Iris pigment epithelial cell (primary cell): Measurements from ENCODE around the gene SEC24A.
A peak's percentile ranks its signal among the peaks of the same experiment; 100 is the strongest.
"Not testable (repeated sequence)": the region's sequence is repeated elsewhere in the genome, so short reads cannot be mapped to it uniquely, and the experiment has no call there.

ENCODE experiments used
- DNase-seq: peaks from one replicate; pipeline ENCODE4 v3.0.0-alpha.2; 2011; ENCODE audit warnings: low read depth

Gene SEC24A

DNA sequence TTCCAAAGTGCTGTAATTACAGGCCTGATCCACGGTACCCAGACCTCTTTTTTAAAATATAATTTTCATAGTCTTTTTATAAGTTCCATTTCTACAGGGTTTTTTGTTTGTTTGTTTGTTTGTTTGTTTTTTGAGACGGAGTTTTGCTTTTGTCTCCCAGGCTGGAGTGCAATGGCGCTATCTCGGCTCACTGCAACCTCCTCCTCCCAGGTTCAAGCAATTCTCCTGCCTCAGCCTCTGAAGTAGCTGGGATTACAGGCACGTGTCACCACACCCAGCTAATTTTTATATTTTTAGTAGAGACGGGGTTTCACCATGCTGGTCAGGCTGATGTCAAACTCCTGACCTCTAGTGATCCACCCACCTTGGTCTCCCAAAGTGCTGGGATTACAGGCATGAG is 2.1 kb downstream of the SEC24A start:
- DNase-seq = not testable (repeated sequence)

DNA sequence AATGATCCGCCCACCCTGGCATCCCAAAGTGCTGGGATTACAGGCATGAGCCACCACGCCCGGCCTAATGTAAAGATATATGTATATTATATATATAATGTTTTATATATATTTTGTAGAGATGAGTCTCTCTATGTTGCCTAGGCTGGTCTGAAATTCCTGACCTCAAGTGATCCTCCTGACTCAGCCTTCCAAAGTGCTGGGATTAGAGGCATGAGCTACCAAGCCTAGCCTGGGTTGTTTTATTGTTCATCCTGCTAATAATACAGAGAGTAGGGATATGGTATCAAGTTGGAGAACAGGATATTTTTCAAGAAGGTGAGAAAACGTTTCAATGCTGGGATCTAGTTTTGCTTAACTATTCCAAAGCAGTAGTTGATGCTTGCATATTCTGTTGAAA is 2.9 kb downstream of the SEC24A start:
- peak; percentile 24 for DNase-seq

DNA sequence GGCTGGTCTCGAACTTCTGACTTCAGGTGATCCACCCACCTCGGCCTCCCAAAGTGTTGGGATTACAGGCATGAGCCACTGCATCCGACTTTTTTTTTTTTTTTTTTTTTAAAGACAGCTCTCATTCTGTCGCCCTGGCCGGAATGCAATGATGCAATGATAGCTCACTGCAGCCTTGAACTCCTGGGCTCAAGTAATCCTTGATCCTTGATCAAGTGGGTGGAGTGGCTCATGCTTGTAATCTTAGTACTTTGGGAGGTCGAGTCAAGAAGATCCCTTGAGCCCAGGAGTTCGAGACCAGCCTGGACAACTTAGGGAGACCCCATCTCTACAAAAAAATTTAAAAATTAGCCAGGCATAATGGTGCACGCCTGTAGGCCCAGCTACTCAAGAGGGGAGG is 8.1 kb downstream of the SEC24A start:
- DNase-seq = peak; percentile 28

DNA sequence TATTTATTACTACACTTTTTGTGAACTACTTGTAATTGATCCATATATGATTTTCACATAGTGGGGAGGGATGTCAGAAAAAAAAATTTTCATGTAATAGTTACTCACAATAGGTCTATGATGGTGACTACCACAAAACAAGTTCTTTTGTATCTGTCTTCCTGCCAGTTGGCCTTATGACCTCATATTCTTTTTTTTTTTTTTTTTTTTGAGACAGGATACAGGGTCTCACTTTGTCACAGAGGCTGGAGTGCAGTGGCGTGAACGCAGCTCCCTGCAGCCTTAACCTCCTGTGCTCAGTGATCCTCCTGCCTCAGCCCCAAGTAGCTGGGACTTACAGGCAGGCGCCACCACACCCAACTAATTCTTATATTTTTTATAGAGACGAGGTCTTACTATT is 10.9 kb downstream of the SEC24A start:
- no peak for DNase-seq

DNA sequence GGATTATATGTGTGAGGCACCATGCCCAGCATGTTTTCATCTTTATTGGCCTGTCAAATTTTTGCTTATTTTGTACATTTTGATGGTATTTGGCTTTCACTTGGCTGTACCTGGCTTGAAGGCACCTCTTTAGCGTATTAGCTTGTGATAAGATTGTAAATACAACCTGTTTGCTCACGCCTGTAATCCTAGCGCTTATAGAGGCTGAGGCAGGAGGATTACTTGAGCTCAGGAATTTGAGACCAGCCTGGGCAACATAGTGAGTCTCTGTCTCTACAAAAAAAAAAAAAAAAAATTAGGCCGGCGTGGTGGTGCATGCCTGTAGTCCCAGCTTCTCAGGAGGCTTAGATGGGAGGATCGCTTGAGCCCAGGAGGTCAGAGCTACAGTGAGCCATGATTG is 11.3 kb downstream of the SEC24A start:
- no peak for DNase-seq

DNA sequence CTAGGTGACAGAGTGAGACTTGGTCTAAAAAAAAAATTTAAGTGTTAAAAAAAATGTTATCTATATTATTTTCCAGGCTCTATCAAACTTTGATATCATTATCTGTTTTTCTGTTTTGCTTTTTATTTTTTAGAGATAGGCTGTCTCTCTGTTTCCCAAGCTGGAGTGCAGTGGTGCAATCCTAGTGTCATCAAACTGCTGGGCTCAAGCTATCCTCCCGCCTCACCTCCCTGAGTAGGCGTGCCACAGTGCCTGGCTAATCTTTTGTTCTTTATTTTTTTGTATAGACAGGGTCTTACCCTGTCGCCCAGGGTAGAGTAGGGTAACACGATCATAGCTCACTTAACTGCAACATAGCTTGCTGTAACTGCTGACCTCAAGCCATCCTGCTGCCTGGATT is 14.4 kb downstream of the SEC24A start:
- no peak for DNase-seq

DNA sequence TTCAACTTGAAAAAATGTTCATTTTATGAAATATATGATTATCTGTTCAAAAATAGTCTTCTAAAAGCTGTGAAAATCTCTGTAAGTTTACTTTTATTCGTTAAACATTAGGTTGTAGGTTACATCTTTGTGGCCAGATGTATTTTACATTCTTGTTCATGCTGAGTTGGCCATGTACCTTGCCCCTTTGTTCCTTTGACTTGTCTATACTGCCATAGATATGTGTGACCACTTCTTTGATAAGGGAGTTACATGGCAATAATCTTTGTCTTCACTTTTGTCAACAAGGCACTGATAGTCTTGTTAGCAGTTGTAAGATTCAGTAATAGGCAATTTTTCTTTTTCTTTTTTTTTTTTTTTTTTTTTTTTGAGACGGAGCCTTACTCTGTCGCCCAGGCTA is 15.9 kb downstream of the SEC24A start:
- no peak for DNase-seq

DNA sequence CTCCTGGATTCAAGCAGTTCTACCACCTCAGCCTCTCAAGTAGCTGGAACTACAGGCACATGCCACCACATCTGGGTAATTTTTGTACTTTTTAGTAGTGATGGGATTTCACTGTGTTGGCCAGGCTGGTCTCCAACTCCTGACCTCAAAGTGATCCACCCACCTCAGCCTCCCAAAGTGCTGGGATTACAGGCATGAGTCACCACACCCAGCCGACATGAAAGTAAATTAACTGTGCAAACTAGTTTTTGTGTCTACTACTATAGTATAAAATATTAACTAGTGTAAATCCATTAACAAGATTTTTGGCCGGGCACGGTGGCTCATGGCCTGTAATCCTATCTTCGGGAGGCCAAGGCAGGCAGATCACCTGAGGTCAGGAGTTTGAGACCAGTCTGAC is 25.0 kb downstream of the SEC24A start:
- peak; percentile 51 for DNase-seq

DNA sequence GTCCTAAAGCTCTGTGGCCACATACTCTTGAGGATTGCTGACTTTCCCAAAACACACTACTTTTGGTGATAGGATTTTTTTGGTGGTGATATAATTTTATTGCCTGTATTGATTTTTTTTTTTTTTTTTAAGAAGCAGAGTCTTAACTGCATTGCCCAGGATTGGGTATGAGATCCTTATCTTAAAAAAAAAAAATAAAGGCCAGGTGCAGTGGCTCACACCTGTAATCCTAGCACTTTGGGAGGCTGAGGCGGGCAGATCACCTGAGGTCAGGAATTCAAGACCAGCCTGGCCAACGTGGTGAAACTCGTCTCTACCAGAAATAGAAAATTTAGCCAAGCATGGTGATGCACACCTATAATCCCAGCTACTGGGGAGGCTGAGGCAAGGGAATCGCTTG is 28.8 kb downstream of the SEC24A start:
- DNase-seq = not testable (repeated sequence)

DNA sequence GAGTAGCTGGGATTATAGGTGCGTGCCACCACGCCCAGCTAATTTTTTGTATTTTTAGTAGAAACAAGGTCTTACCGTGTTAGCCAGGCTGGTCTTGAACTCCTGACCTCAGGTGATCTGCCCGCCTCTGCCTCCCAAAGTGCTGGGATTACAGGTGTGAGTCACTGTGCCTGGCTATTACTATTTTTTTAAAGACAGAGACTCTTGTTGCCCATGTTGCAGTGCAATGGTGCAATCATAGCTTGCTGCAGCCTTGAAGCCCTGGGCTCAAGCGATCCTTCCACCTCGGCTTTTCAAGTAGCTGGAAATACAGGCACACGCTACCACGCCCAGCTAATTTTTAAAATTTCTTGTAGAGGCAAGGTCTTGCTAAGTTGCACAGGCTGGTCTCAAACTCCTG is 41.6 kb downstream of the SEC24A start:
- not testable (repeated sequence) for DNase-seq

DNA sequence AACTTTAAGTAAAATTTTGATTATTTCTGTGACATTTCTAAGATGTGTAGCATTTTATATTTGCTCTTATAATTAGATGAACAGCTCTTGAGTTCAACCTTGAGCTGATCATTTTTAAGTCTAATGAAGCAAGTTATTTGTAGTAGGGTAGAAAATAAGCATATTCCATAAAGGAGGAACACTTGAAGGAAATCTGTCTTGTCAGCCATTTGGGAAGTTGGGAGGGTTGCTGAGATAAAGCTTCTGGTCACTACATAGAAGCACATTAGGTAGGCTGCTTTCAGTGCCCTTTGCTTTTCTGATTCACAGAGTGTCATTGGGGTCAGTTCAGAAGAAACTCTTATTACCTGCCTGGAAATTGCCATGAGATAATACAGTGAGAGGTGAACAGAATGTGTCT is 44.1 kb downstream of the SEC24A start:
- DNase-seq = no peak

DNA sequence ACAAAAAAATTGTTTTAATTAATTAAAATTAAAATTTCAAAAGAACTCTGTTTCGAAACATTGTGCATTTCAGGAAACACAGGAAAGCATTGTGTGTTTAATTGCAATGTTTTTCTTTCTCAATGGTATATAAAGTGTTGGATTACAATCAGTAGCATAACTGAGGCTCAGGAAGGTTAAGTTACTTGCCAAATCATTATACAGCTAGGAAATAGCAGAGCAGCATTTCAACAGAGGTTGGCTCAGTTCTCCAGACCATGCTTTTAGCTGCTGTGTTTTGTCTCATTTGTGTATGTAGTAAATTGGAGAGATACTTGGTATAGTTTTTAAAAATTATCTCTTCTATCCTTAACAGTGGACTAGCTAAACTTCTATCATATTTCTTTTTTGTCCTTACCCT is 59.7 kb downstream of the SEC24A start:
- DNase-seq = peak; percentile 69

DNA sequence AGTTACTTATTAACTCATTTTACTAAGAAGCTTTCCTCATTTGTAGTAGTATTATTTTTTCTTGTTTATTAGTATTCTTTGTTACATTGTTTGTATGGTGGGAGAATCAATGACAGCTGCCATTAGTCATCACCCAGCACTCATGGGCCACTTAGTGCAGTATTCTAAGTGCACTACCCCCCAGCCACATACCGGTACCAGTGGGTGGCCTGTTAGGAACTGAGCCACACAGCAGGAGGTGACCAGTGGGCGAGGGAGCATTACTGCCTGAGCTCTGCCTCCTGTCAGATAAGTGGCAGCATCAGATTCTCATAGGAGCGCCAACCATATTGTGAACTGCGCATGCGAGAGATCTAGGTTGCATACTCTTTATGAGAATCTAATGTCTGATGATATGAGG is 65.5 kb downstream of the SEC24A start:
- DNase-seq = peak; percentile 9

DNA sequence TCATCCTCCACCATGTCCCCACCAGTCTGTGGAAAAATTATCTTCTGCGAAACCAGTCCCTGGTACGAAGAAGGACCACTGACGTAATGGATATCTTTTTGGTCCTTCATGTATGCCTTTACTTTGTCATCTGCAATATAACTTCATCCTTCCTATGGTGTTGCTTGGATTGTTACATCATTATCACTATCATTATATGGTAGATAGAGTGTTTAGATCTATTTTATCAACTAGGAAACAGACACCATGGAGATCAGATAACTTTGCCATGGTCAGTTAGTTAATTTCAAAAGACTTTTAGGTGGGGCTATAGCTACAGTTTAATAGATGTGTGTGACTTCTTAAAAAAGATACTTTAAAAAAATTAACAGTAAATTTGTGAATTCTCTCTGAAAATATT is 66.0 kb downstream of the SEC24A start:
- DNase-seq = no peak

DNA sequence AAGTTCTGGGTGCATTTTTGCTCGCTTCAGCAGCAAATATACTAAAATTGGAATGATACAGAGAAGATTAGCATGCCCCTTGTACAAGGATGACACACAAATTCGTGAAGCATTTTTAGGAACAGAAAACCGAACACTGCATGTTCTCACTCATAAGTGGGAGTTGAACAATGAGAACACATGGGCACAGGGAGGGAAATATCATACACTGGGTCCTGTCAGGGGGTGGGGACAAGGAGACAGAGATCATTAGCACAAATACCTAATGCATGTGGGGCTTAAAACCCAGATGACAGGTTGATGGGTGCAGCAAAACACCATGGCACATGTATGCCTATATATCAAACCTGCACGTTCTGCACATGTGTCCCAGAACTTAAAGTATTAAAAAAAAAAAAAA is 66.9 kb downstream of the SEC24A start:
- not testable (repeated sequence) for DNase-seq

DNA sequence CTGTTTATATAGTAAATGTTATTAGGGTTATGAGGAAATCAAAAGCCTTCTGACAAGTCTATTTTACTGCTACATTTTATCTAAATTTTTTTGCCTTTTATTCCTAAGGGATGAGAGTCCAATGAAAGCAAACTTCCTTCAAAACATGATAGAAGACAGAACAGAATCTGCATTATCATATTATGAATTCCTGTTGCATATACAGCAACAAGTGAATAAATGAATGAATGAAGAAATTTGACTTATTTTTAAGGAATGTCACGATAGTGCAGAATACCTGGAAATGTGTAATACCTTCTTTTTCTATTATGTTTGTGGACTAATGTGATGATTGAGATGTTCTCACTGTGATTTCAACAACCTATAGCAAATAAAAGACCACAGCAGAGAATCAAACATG is 76.3 kb downstream of the SEC24A start:
- no peak for DNase-seq

DNA sequence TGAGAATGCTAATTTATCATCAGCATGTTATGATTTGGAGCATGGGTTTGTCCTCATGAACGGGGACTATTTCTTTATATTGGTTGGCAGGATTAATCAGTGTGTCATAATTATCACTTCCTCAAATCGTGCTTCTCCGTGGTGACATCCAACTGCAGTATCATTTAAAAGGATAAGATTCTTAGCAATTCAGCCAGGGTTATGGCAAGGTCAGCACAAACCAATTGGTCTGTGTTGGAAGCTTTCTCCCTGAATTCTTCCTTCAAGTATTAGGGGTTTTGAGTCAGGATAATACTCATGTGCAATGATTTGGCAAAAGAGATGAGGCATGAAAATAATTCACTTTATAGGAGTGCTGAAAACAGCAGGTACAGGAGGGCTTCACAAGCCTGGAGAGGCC is 84.2 kb downstream of the SEC24A start:
- DNase-seq = no peak

DNA sequence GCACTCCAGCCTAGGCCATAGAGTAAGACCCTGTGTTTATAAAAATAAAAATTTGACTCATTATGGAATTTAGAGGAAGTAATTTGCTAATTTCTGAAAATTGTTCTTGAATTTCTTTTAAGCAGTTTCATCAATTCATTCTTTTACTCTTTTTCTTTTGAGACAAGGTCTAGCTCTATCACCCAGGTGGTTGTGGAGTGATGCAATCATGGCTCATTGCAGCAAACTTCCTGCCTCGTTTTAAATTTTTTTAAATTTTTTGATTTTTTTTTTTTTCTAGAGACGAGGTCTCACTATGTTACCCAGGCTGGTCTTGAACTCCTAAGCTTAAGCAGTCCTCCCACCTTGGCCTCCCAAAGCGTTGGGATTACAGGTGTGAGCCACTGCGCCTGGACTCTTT is 86.7 kb downstream of the SEC24A start:
- peak; percentile 8 for DNase-seq

DNA sequence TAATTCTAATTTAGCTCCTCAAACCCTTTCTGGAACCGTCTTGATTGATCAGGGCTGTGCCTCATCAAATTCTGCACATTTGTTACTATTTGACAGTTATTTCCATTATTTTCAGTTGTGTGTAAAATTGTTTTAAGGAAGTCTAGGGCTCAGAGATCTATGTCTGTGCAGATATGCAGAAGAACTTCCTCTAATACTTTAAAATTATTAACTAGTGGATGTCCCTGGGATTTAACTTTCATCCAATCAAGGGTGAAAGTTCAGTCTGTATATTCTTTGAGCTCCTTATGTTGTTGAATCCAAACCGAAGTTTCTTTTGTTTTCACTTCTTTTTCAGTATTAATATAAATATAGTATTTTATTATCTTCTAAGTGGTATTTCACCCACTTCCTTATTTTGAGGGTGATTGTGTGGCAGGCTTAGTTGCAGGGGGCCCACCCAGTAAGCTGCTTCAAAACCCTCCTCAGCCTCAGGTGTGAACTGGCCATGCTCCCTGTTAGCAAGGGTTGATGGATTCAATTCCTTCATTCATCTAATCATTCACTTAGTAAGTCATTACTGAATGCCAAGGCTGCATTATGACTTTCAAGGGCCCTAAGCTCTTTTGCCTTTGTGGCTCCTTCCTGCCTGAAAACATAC is 87.7 kb downstream of the SEC24A start:
- no peak for DNase-seq

DNA sequence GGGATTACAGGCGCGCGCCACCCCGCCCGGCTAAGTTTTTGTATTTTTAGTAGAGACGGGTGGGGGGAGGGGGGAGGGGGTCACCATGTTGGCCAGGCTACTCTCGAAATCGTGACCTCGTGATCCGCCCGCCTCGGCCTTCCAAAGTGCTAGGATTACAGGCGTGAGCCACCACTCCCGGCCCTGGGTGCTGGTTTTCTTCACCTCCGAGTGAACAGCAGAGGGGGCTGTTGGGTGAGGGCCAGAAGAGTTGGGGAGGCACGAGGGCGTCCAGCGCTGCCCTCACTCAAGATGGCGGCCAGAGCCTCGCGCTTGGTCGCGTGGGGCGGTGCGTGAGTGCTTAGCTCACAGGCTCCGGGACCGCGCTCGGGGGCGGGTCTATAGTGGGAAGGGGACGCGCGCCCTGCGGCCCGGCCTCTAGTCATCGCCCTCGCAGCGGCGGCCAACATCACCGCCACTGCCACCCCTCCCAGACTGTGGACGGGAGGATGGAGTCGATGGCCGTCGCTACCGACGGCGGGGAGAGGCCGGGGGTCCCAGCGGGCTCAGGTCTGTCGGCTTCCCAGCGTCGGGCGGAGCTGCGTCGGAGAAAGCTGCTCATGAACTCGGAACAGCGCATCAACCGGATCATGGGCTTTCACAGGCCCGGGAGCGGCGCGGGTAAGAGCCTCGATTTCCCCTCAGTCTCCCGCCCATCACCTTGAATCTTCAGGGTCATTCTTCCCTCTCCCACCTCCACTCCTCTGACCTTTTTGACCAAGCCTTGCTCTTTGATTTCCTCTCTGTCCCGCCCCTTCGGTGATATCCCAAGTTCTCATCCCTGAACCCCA is 89.8 kb downstream of the SEC24A start, which contains the start of gene CAMLG:
Gene CAMLG (plus strand): TSS at position 416 of the 830 bp plus-strand sequence. CDS start 73 bp downstream, at position 489.
- peak; percentile 98 for DNase-seq

DNA sequence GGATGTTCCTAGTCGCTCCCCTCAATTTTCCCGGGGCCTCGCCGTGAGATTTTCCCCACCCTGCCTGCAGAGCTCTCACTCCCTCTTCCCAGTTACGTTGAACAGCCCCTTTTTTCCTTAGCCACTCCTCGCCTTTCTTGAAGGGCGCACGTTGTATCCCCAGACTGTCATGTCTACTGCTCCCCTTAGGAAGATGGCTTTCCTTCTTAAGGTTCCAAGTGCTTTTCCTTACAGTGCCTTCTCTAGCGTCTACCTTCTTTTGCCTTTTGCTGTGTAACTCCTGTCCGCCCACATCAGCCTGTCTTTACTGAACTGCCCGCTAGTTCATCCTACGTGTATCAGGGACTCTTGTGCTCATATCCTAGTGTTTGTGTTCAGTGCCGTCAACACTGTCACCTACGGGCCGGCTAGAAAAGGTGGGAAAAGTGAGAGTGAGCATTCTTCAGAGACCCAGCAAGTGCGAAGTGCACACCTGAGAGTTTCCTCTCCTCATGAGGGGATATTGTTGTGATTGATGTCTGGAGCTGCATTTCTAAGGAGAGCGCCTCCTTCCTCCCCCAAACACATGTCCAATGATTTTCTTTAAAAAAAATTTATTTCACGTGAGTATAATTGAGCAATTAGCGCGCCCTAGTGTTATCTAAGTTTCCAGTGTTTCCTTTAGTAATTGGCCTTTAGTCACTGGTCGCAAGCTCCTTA is 90.5 kb downstream of the SEC24A start:
- peak; percentile 57 for DNase-seq

DNA sequence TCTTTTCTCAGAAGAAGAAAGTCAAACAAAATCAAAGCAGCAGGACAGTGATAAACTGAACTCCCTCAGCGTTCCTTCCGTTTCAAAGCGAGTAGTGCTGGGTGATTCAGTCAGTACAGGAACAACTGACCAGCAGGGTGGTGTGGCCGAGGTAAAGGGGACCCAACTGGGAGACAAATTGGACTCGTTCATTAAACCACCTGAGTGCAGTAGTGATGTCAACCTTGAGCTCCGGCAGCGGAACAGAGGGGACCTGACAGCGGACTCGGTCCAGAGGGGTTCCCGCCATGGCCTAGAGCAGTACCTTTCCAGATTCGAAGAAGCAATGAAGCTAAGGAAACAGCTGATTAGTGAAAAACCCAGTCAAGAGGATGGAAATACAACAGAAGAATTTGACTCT is 92.5 kb downstream of the SEC24A start:
- no peak for DNase-seq

DNA sequence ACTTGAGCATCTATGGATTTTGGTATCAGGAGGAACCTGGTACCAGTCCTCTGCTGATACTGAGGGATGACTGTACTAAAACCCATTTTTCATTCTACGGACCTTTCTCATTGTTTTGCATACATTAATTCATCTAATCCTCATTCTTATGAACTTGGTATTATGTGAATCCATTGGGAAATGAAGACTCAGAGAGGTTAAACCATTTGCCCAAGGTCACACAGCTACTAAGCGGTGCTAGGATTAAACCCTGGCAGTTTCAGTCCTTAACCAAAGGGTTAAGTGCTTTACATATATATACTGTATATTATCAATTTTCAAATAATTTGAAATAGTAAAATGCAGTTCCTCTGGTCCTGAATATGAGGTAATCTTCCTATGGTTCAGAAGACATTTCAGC is 93.5 kb downstream of the SEC24A start:
- DNase-seq = no peak
